GM12801 (cell line): ENCODE data around the gene ZNF738.

Experiments
- CTCF ChIP-seq: IDR thresholded peaks from one replicate; pipeline ENCODE4 v1.5.1; 2011; ENCODE audit warnings: control low read depth; ENCODE audit not compliant: insufficient read length; ENCODE audit errors: extremely low read depth

The ZNF738 gene

DNA sequence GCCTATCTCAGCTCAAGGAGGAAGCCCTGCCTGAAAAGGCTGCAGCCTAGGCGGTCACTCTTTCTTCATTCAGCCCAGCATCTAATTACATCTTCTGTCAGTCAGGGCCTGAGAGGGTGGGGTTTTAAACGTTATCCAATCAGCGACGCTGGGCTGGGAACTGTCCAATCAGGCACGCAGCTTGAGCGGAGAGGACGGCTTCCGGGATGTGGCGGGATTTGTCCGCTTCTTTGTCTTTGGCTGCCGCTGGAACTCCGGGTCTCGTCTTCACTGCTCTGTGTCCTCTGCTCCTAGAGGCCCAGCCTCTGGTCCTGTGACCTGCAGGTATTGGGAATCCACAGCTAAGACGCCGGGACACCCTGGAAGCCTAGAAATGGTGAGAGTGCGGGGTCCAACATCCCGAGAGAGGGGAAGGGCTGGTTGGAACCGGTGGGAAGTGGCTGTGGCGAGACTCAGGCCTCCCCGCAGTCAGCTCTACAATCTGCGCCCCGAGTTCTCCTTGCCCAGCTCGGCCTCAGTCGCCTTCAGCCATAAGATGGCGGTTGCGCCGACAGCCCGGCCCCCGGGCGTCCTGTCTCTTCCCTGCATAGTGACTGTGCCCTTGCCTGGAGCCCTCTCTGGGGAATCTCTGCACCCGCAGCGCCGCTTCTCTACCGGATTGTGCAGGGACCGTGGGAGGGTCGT, at the start of gene ZNF738:
TSS of gene ZNF738 (plus strand) at position 233 of the 684 bp plus-strand sequence. CDS start at position 374, 141 bp downstream.
- TF ChIP-seq CTCF = no peak

- no peak for TF ChIP-seq CTCF
Measured at GRCh38 chr19:21314676-21315075, 44.1 kb upstream of the ZNF738 start.

- TF ChIP-seq CTCF = no peak
Measured at GRCh38 chr19:21317821-21318220, 41.0 kb upstream of the ZNF738 start.

DNA sequence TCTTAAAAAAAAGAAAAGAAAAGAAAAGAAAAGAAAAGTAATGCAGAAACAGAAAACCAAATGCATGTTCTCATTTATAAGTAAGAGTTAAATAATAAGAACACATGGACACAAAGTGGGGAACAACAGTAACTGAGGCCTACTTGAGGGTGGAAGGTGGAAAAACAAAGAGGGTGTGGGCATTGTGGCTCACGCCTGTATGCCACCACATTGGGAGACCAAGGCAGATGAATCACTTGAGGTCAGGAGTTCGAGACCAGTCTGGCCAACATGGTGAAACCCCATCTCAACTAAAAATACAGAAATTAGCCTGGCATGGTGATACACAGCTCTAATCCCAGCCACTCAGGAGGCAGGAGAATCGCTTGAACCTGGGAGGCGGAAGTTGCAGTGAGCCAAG, 37.7 kb upstream of the ZNF738 start:
- no peak for TF ChIP-seq CTCF

DNA sequence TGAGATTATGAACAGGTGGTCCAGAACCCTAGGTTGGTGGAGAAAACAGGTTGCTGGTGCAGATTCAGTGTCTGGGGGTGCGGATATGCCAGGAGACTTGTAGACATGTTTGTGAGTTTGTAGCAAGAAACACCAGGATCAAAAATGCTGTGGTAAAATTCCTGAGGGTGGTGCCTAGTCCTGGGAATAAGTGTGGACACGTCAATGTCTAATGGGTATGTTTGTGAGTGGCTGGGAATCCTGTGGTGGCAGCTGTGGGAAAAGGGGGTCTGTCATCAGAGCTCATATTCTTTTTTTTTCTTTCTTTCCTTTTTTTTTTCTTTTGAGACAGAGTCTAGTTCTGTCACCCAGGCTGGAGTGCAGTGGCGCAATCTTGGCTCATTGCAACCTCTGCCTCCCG, 36.8 kb upstream of the ZNF738 start:
- no peak for TF ChIP-seq CTCF

- no peak for TF ChIP-seq CTCF
Measured at GRCh38 chr19:21322528-21322927, 36.3 kb upstream of the ZNF738 start.

DNA sequence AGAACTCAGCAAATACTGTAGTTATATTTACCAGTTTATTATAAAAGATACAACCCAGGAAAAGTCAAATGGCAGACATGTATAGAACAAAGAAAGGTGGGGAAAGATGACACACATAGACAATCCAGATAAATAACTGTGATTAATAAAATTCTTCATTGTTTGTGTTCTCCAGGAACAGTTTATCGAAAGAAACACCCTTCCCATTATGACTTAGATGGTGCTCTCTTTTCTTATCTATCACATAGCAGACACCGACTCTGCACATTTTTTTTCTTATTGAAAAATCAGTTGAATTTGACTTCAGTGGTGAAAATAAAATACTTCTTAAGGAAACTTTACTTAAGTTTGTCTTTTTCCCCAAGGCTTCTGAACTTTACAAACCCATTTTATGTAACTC, 35.8 kb upstream of the ZNF738 start:
- no peak for TF ChIP-seq CTCF
